ENCODE data around the gene ARHGAP15. TPM values are rescaled to one million over a fixed set of nuclear protein-coding genes. Genes with fewer than 3 reads are reported as not detected.

Gene ARHGAP15
- total and polyA plus RNA-seq, 2 experiments from 2014 or later, result 0.26 TPM; not detected in 1

DNA sequence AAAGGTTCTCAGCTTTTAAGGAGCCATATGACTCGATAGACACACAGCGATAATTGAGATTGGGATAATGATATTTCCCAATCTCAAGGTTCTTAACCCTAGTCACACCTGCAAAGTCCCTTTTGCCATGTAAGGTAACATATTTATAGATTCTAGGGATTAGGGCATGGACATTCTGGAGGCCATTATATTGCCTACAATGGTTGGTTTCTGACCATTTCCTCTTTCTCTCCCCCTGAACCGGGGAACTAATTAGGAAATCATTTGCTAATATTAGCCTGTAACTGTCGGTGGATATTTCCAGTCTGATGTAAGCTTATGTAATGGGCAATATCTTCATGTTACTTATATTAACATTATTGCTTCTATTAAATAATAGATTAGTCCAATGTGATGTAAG, 40.8 kb upstream of the ARHGAP15 start:
- ATAC-seq (no peak), DNase-seq (ENCODE audit: low spot score) (no peak)
- Histone ChIP-seq H3K4me1 (ENCODE audit: insufficient read depth) (no peaks in the 10 kb centered on the region), H3K36me3 (ENCODE audit: insufficient read depth) (no peaks in the 10 kb centered on the region), H3K27ac (ENCODE audit: low read depth) (no peak overlapping the region), H3F3A (replicated peaks; ENCODE audit: low read depth) (no peaks in the 10 kb centered on the region), H4K20me1 (replicated peaks; ENCODE audit: insufficient read depth) (no peaks in the 10 kb centered on the region), H3K27me3 (ENCODE audit: insufficient read depth) (no peaks in the 10 kb centered on the region), H3K79me2 (replicated peaks; ENCODE audit: insufficient read depth) (no peaks in the 10 kb centered on the region), H2AFZ (no peak overlapping the region), H3K4me3 (no peak overlapping the region), H3K4me2 (no peak overlapping the region), H3K9me2 (ENCODE audit: insufficient read depth) (0 out of 2 replicates have a peak, but pooled peaks cover 9% of the 10 kb centered on the region)
- Mint-ChIP-seq H3K9me3 (no peaks in the 10 kb centered on the region; the same call in 2 of the 3 replicates), H3K27ac (no peak overlapping the region), H3K36me3 (ENCODE audit: low read depth) (no peaks in the 10 kb centered on the region), H3K27me3 (ENCODE audit: insufficient read depth, low read depth, poor library complexity) (no peaks in the 10 kb centered on the region), H3K4me3 (no peak overlapping the region), H3K4me1 (no peaks in the 10 kb centered on the region)
- no peak for TF ChIP-seq CREB1 (CRISPR knock-in tag; IDR thresholded peaks at IDR 0.05; ENCODE audit: low read depth)
- TF ChIP-seq POLR2AphosphoS5 (IDR thresholded peaks at IDR 0.05; ENCODE audit: low read depth), result no peak
- TF ChIP-seq ZNF114 (CRISPR knock-in tag; IDR thresholded peaks at IDR 0.05), result no peak
- TF ChIP-seq, protein P1, sequence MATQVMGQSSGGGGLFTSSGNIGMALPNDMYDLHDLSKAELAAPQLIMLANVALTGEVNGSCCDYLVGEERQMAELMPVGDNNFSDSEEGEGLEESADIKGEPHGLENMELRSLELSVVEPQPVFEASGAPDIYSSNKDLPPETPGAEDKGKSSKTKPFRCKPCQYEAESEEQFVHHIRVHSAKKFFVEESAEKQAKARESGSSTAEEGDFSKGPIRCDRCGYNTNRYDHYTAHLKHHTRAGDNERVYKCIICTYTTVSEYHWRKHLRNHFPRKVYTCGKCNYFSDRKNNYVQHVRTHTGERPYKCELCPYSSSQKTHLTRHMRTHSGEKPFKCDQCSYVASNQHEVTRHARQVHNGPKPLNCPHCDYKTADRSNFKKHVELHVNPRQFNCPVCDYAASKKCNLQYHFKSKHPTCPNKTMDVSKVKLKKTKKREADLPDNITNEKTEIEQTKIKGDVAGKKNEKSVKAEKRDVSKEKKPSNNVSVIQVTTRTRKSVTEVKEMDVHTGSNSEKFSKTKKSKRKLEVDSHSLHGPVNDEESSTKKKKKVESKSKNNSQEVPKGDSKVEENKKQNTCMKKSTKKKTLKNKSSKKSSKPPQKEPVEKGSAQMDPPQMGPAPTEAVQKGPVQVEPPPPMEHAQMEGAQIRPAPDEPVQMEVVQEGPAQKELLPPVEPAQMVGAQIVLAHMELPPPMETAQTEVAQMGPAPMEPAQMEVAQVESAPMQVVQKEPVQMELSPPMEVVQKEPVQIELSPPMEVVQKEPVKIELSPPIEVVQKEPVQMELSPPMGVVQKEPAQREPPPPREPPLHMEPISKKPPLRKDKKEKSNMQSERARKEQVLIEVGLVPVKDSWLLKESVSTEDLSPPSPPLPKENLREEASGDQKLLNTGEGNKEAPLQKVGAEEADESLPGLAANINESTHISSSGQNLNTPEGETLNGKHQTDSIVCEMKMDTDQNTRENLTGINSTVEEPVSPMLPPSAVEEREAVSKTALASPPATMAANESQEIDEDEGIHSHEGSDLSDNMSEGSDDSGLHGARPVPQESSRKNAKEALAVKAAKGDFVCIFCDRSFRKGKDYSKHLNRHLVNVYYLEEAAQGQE (IDR thresholded peaks at IDR 0.05; ENCODE audit: unreplicated experiment), result no peak
- TF ChIP-seq, protein P2, sequence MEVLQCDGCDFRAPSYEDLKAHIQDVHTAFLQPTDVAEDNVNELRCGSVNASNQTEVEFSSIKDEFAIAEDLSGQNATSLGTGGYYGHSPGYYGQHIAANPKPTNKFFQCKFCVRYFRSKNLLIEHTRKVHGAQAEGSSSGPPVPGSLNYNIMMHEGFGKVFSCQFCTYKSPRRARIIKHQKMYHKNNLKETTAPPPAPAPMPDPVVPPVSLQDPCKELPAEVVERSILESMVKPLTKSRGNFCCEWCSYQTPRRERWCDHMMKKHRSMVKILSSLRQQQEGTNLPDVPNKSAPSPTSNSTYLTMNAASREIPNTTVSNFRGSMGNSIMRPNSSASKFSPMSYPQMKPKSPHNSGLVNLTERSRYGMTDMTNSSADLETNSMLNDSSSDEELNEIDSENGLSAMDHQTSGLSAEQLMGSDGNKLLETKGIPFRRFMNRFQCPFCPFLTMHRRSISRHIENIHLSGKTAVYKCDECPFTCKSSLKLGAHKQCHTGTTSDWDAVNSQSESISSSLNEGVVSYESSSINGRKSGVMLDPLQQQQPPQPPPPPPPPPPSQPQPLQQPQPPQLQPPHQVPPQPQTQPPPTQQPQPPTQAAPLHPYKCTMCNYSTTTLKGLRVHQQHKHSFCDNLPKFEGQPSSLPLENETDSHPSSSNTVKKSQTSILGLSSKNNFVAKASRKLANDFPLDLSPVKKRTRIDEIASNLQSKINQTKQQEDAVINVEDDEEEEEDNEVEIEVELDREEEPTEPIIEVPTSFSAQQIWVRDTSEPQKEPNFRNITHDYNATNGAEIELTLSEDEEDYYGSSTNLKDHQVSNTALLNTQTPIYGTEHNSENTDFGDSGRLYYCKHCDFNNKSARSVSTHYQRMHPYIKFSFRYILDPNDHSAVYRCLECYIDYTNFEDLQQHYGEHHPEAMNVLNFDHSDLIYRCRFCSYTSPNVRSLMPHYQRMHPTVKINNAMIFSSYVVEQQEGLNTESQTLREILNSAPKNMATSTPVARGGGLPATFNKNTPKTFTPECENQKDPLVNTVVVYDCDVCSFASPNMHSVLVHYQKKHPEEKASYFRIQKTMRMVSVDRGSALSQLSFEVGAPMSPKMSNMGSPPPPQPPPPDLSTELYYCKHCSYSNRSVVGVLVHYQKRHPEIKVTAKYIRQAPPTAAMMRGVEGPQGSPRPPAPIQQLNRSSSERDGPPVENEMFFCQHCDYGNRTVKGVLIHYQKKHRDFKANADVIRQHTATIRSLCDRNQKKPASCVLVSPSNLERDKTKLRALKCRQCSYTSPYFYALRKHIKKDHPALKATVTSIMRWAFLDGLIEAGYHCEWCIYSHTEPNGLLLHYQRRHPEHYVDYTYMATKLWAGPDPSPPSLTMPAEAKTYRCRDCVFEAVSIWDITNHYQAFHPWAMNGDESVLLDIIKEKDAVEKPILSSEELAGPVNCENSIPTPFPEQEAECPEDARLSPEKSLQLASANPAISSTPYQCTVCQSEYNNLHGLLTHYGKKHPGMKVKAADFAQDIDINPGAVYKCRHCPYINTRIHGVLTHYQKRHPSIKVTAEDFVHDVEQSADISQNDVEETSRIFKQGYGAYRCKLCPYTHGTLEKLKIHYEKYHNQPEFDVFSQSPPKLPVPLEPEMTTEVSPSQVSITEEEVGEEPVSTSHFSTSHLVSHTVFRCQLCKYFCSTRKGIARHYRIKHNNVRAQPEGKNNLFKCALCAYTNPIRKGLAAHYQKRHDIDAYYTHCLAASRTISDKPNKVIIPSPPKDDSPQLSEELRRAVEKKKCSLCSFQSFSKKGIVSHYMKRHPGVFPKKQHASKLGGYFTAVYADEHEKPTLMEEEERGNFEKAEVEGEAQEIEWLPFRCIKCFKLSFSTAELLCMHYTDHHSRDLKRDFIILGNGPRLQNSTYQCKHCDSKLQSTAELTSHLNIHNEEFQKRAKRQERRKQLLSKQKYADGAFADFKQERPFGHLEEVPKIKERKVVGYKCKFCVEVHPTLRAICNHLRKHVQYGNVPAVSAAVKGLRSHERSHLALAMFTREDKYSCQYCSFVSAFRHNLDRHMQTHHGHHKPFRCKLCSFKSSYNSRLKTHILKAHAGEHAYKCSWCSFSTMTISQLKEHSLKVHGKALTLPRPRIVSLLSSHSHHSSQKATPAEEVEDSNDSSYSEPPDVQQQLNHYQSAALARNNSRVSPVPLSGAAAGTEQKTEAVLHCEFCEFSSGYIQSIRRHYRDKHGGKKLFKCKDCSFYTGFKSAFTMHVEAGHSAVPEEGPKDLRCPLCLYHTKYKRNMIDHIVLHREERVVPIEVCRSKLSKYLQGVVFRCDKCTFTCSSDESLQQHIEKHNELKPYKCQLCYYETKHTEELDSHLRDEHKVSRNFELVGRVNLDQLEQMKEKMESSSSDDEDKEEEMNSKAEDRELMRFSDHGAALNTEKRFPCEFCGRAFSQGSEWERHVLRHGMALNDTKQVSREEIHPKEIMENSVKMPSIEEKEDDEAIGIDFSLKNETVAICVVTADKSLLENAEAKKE (CRISPR knock-in tag; IDR thresholded peaks at IDR 0.05), result no peak
- no peak for TF ChIP-seq EZH2 (IDR thresholded peaks at IDR 0.05; ENCODE audit: low read depth, unreplicated experiment)
- TF ChIP-seq EZH2phosphoT487 (IDR thresholded peaks at IDR 0.05; ENCODE audit: unreplicated experiment), result no peak
- TF ChIP-seq STAT1 (IDR thresholded peaks at IDR 0.05; ENCODE audit: unreplicated experiment), result no peak
- TF ChIP-seq ZNF331 (CRISPR knock-in tag; IDR thresholded peaks at IDR 0.05; ENCODE audit: low read depth), result no peak
- TF ChIP-seq, protein P3, sequence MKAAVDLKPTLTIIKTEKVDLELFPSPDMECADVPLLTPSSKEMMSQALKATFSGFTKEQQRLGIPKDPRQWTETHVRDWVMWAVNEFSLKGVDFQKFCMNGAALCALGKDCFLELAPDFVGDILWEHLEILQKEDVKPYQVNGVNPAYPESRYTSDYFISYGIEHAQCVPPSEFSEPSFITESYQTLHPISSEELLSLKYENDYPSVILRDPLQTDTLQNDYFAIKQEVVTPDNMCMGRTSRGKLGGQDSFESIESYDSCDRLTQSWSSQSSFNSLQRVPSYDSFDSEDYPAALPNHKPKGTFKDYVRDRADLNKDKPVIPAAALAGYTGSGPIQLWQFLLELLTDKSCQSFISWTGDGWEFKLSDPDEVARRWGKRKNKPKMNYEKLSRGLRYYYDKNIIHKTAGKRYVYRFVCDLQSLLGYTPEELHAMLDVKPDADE (IDR thresholded peaks at IDR 0.05), result no peak
- TF ChIP-seq, protein P4, sequence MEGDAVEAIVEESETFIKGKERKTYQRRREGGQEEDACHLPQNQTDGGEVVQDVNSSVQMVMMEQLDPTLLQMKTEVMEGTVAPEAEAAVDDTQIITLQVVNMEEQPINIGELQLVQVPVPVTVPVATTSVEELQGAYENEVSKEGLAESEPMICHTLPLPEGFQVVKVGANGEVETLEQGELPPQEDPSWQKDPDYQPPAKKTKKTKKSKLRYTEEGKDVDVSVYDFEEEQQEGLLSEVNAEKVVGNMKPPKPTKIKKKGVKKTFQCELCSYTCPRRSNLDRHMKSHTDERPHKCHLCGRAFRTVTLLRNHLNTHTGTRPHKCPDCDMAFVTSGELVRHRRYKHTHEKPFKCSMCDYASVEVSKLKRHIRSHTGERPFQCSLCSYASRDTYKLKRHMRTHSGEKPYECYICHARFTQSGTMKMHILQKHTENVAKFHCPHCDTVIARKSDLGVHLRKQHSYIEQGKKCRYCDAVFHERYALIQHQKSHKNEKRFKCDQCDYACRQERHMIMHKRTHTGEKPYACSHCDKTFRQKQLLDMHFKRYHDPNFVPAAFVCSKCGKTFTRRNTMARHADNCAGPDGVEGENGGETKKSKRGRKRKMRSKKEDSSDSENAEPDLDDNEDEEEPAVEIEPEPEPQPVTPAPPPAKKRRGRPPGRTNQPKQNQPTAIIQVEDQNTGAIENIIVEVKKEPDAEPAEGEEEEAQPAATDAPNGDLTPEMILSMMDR (conservative IDR thresholded peaks at IDR 0.05; ENCODE audit: low read depth in 2 of 2), result no peak
- TF ChIP-seq JUNB (IDR thresholded peaks at IDR 0.05; ENCODE audit: unreplicated experiment), result no peak
- TF ChIP-seq NANOG (IDR thresholded peaks at IDR 0.05; ENCODE audit: borderline replicate concordance), result no peak

Data from GM23338 (cell line).